Measurements from ENCODE around the gene RNF4.

RNF4 gene

GRCh38 chr4:2469192-2469984 is 482 bp downstream of the RNF4 start:
- DNase-seq (ENCODE audit: low read depth) = peak; percentile 41
- TF ChIP-seq, protein P1, sequence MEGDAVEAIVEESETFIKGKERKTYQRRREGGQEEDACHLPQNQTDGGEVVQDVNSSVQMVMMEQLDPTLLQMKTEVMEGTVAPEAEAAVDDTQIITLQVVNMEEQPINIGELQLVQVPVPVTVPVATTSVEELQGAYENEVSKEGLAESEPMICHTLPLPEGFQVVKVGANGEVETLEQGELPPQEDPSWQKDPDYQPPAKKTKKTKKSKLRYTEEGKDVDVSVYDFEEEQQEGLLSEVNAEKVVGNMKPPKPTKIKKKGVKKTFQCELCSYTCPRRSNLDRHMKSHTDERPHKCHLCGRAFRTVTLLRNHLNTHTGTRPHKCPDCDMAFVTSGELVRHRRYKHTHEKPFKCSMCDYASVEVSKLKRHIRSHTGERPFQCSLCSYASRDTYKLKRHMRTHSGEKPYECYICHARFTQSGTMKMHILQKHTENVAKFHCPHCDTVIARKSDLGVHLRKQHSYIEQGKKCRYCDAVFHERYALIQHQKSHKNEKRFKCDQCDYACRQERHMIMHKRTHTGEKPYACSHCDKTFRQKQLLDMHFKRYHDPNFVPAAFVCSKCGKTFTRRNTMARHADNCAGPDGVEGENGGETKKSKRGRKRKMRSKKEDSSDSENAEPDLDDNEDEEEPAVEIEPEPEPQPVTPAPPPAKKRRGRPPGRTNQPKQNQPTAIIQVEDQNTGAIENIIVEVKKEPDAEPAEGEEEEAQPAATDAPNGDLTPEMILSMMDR (conservative IDR thresholded peaks at IDR 0.05; ENCODE audit: low read length) = no peak
- H3K4me3 ChIP-seq (ENCODE audit: low read length) = peak overlapping the region; percentile 90

DNA sequence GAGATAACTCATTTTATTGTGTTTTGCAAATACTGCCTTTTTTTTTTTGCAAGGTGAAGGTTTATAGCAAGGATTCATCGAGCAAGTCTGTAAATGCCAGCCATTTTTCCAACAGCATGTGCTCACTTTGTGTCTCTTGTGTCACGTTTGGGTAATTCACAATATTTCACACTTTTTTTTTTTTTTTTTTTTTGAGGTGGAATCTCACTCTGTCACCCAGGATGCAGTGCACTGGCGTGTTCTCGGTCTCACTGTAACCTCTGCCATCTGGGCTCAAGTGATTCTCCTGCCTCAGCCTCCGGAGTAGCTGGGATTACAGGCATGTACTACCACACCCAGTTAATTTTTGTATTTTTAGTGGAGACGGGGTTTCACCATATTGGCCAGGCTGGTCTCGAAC is 1.9 kb downstream of the RNF4 start:
- DNase-seq (ENCODE audit: low read depth) = no peak
- TF ChIP-seq, protein P1 (conservative IDR thresholded peaks at IDR 0.05; ENCODE audit: low read length) = no peak
- H3K4me3 ChIP-seq (ENCODE audit: low read length) = peak overlapping the region; percentile 90

DNA sequence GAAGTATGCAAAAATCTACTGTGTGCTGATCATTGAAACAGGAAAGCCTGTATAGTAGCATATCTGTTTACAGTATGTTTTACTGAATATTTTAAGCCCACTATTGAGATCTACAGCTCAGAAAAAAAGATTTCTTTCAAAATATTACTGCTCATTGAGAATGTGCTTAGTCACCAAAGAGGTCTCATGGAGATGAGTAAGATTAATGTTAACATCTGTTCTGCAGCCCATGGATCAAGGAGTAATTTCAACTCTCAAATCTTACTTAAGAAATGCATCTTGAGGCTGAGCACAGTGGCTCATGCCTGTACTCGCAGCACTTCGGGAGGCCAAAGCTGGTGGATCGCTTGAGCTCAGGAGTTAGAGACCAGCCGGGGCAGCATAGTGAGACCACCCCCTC is 3.3 kb downstream of the RNF4 start:
- DNase-seq (ENCODE audit: low read depth) = peak; percentile 64
- no peak overlapping the region for H3K4me3 ChIP-seq (ENCODE audit: low read length)
- TF ChIP-seq, protein P1 (conservative IDR thresholded peaks at IDR 0.05; ENCODE audit: low read length) = no peak

DNA sequence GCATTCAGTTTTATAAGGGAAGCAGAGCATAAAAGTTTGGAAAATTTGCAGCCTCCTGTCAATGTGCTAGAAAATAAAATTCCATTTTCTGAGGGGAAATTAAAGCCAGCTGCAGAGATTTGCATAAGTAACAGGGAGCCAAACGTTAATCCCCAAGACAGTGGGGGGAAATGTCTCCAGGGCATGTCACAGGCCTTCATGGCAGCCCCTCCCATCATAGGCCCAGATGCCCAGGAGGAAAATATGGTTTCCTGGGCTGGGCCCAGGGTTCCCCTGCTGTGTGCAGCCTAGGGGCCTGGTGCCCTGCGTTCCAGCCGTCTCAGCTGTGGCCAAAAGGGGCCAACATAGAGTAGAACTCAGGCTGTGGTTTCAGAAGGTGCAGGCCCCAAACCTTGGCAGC is 9.3 kb downstream of the RNF4 start:
- no peak overlapping the region for H3K4me3 ChIP-seq (ENCODE audit: low read length)
- TF ChIP-seq, protein P1 (conservative IDR thresholded peaks at IDR 0.05; ENCODE audit: low read length) = no peak
- peak; percentile 63 for DNase-seq (ENCODE audit: low read depth)

DNA sequence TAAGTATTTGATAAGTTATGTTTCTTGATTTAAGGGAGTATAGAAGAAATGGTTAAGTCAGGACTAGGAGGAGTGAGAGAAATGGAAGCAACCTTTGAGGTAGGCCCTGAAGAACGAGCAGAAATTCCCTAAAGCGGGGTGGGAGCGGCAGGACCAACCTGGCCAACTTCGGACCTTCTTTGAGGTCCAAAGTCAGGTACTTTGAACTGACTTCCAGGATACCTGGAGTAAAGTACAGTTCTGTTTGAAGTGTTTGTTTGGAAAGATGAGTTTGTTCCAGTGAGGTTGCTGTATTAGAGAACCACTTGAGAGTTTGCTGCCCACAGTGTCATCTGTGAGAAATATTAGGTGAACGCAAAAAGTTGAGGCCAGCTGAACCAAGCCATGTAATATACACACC is 11.7 kb downstream of the RNF4 start:
- DNase-seq (ENCODE audit: low read depth) = no peak
- TF ChIP-seq, protein P1 (conservative IDR thresholded peaks at IDR 0.05; ENCODE audit: low read length) = no peak
- H3K4me3 ChIP-seq (ENCODE audit: low read length) = no peak overlapping the region

DNA sequence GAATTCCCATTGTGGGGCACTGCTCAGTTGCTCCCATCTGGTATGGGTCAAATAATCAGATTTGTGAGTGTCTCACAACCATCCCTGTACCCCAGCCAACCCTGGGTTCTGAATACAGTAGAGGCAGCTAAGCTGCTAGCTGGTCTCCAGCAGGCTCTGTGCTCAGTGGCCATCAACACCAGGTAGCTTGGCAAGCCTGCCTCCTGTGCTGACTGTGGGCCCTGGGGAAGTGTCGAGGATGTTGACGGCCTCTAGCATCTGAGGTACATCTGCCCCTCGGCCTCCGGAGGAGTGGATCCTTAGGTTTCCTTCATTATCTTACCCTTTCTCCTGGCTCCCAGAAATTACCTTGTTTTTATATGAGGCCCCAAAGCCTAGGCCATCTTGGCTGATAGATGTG is 13.3 kb downstream of the RNF4 start:
- no peak for DNase-seq (ENCODE audit: low read depth)
- TF ChIP-seq, protein P1 (conservative IDR thresholded peaks at IDR 0.05; ENCODE audit: low read length) = no peak
- H3K4me3 ChIP-seq (ENCODE audit: low read length) = no peak overlapping the region

DNA sequence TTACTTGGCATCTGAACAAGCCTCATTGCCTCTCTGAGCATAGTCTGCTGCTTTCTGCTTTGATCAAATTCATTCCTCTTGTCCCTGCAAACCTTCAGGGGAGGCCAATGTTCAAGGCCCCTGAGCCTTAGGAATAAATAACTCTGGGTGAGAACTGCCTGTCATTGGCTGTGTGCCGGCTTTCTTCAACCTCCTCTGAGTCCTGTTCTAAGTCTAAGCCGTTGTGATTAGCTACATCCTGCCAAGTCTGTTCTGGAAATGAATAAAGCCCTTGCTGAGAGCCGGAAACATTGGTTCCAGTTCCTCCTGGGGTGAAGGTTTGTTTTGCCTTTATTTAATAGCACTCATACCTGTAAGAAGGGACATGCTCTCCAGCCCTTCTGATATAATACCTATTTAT is 13.8 kb downstream of the RNF4 start:
- DNase-seq (ENCODE audit: low read depth) = peak; percentile 39
- TF ChIP-seq, protein P1 (conservative IDR thresholded peaks at IDR 0.05; ENCODE audit: low read length) = no peak

More for the DNA sequence above, 13.8 kb downstream of the RNF4 start:
- no peak overlapping the region for H3K4me3 ChIP-seq (ENCODE audit: low read length)

Data from AG10803 (cell line).